Kasumi-1 (cell line): ENCODE data around the gene FAM227A.

Experiments
- DNase-seq, 2 experiments: peaks; one replicate each; lab custom pipeline; 2025; lab: John Stamatoyannopoulos, UW

Gene FAM227A

GRCh38 chr22:38656256-38657044 lies at the start of gene FAM227A, which contains the start of gene CBY1:
TSS of gene FAM227A (minus strand) at chr22:38656392. CDS start at chr22:38650168, 6,224 bp downstream.
TSS of gene CBY1 (plus strand) at chr22:38656638. CDS start at chr22:38668055, 11,417 bp downstream.
- DNase-seq, result peak; percentile 87 to 91

- peak; percentile 100 for DNase-seq
Measured at GRCh38 chr22:38705235-38706100, 49.3 kb upstream of the FAM227A start, which contains the start of gene GTPBP1. TSS of gene GTPBP1 (plus strand) at chr22:38705944. CDS start at chr22:38705956, 12 bp downstream.

DNA sequence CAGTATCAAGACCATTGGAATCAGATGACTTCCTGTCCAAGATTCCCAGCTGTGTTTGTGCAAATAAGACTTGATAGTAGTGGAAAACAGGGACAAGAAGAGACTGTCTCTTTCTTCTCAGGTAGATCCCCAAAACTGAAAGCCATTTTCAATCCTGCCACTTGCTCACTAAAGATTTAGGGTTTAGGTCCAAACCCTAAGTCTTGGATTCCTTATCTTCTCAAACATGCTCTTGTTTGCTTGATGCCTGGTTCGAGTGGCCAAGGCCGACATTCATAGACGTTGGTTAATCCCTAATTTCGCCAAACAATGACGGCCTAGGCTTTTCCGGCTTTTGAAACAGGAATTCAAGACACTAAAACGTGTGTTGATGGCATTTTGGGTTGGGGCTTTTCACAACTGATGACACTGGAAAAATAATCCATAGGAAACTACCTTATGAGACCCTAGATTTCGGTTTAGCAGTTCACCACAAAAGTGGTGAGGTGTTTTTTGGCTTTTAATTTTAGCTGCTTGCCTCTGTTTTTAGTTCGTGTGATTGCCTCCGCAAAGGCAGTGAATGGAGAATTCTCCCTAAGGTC lies 48.6 kb upstream of the FAM227A start:
- no peak for DNase-seq

- peak; percentile 72 to 85 for DNase-seq
Measured at GRCh38 chr22:38700789-38701628, 44.8 kb upstream of the FAM227A start, which contains the start of gene JOSD1. TSS of gene JOSD1 (minus strand) at chr22:38700943. CDS start at chr22:38699987, 956 bp downstream.

GRCh38 chr22:38700270-38700788 lies 44.1 kb upstream of the FAM227A start:
- DNase-seq, result peak; percentile 34 to 52

DNA sequence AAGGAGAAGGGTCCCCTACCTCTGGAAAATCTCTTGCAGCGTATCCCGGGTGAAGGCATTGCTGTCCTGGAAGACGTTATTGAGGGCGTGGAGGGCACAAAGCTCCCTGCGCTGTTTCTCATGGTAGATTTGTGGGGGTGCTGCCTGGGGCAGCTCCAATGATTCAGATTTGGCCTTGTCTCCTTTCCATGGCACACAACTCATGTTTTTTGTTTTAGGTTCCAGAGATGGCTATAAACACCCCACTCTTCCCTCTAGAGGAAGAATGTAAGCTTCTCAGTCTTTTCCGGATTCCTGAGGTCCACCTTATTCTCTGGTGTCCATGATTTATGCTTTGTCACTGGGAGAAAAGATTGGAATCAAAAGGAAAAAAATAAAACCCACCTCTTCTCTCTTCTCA lies 43.6 kb upstream of the FAM227A start:
- no peak for DNase-seq

- no peak for DNase-seq
Measured at GRCh38 chr22:38699143-38699542, 43.0 kb upstream of the FAM227A start.

GRCh38 chr22:38698407-38699094 lies 42.4 kb upstream of the FAM227A start:
- DNase-seq, result no peak

DNA sequence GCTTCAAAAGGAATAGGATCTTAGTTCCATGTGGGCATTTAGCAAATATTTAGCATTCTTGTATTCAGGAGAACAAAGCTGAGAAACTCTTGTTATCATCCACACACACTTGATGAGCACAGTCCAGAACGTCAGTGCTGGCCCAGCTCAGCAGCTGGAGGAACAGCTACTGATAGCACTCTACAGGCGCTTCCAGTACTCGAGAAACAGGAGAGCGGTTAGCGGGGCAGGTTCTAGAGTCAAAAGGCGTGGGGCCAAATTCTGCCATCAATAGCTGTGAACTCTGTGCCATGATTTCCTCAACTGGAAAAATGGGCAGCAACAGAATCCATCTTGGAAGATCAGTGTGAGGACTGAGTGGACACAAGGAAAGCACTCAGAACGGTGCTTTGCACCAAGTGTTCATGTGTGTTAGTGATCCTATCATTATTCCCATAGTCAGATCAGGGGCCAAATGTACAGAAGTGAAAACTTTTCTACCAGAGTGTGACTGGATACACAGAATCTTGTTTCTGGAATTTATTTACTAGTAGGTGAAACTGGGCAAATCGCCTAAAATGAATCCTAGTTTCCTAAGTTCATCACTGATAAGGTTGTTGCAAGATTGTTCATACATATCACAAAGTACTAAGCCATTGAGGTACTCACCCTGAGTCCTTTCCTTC lies 41.4 kb upstream of the FAM227A start:
- no peak for DNase-seq

- peak; percentile 29 to 41 for DNase-seq
Measured at GRCh38 chr22:38696606-38697424, 40.6 kb upstream of the FAM227A start.

DNA sequence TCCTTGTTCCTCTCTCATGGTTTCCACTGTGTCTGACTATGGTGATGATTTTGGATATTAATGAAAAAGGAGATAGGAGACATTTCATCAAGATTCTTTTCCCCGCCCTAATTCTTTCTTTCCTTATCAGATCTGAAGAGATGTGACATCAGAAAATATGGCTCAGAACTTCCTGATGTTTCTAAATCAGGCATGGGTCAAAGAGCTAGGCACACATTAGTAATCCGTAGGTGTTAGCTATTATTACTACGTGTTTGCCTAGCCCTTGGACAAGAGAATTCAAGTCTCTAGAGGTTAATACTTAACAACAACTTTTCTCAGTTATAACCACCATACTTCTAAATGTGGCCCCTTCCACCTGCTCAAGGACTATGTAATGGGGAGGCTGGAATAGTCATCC lies 38.7 kb upstream of the FAM227A start:
- DNase-seq, result no peak

- no peak for DNase-seq
Measured at GRCh38 chr22:38694049-38694448, 37.9 kb upstream of the FAM227A start.

DNA sequence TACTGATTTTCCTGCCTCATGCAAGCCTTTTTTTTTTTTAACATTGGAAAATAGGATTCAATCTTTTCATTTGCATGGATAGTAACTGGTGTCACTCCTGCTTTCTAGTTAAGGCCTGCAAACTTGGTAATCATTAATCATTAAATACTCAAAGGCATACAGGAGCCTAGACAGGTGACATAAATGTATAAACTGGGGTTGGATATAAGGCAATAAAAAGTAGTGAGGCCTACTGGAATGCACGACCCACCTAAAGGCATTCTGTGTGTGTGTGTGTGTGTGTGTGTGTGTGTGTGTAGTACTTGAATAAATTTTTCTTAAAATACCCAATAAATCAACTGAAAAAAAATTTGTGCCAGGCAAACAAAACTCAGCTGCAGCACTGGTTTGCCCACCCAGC lies 33.5 kb upstream of the FAM227A start:
- no peak for DNase-seq

GRCh38 chr22:38685761-38686160 lies 29.6 kb upstream of the FAM227A start:
- DNase-seq, result no peak

- DNase-seq, result no peak
Measured at GRCh38 chr22:38684895-38685294, 28.7 kb upstream of the FAM227A start.

GRCh38 chr22:38681582-38682335 lies 25.6 kb upstream of the FAM227A start, which contains the start of gene TOMM22:
TSS of gene TOMM22 (plus strand) at chr22:38681957. CDS start at chr22:38681979, 22 bp downstream.
- DNase-seq, result peak; percentile 88 to 89

- DNase-seq, result no peak
Measured at GRCh38 chr22:38675833-38676232, 19.6 kb upstream of the FAM227A start.

GRCh38 chr22:38674888-38675287 lies 18.7 kb upstream of the FAM227A start:
- no peak for DNase-seq
